IMR-90 (cell line): ENCODE measurements around the gene IL21R. TPM values are rescaled to one million over a fixed set of nuclear protein-coding genes. Genes with fewer than 3 reads are reported as not detected.

ENCODE experiments used
- ATAC-seq: fragments of 200-7000 bp; cut with Tn5 transposase; 2 replicates; pipeline ENCODE4 v1.9.1; 2020; ENCODE audit warnings: low read depth, mild to moderate bottlenecking, moderate library complexity
- BruUV-seq: library from RNA; stranded (reverse); fragments of 400-500 nt; replicated peaks from 2 replicates; lab custom pipeline; 2021; lab: Mats Ljungman, UMichigan
- CTCF ChIA-PET: fragments of 300-600 bp; formaldehyde crosslinking; extraction: SDS; loops from one replicate; lab custom pipeline; 2021; ENCODE audit warnings: antibody characterized with exemption; lab: Yijun Ruan, JAX
- POLR2A ChIA-PET: fragments of 300-600 bp; sonication (Branson Sonifier 250); formaldehyde crosslinking; loops from one replicate; lab custom pipeline; 2022; ENCODE audit warnings: antibody characterized with exemption; ENCODE audit not compliant: unreplicated experiment; lab: Charles Lee
- DNase-seq: peaks from one replicate; pipeline ENCODE4 v3.0.0; 2013
- H2AFZ ChIP-seq: replicated peaks from 2 replicates; pipeline ENCODE3; 2013; ENCODE audit warnings: low read length, mild to moderate bottlenecking; ENCODE audit not compliant: poor library complexity
- H2AK5ac ChIP-seq: 2 replicates; pipeline ENCODE4 v1.6.1; 2013; ENCODE audit warnings: low read depth, low read length, inconsistent platforms
- H2AK9ac ChIP-seq: replicated peaks from 2 replicates; pipeline ENCODE3; 2013; ENCODE audit warnings: mild to moderate bottlenecking, low read depth, low read length, moderate library complexity; ENCODE audit not compliant: poor library complexity
- H2BK120ac ChIP-seq: 2 replicates; pipeline ENCODE4 v1.6.1; 2013; ENCODE audit warnings: low read depth, low read length, inconsistent platforms
- H2BK15ac ChIP-seq: 3 replicates; pipeline ENCODE4 v1.6.1; 2013; ENCODE audit warnings: low read depth, low read length, inconsistent platforms
- H2BK20ac ChIP-seq: 2 replicates; pipeline ENCODE4 v1.6.1; 2013; ENCODE audit warnings: low read depth, mild to moderate bottlenecking, inconsistent platforms, low read length, moderate library complexity
- H2BK5ac ChIP-seq: 2 replicates; pipeline ENCODE4 v1.6.1; 2013; ENCODE audit warnings: mild to moderate bottlenecking, low read depth, low read length, inconsistent platforms; ENCODE audit not compliant: poor library complexity, severe bottlenecking
- H3K14ac ChIP-seq: replicated peaks from 2 replicates; pipeline ENCODE4 v1.6.1; 2013; ENCODE audit warnings: low read depth, low read length, inconsistent platforms
- H3K18ac ChIP-seq: 2 replicates; pipeline ENCODE4 v1.6.1; 2013; ENCODE audit warnings: low read depth, low read length, control low read depth
- H3K23ac ChIP-seq: 2 replicates; pipeline ENCODE4 v1.6.1; 2013; ENCODE audit warnings: low read depth, low read length, inconsistent platforms
- H3K27ac ChIP-seq: 2 replicates; pipeline ENCODE4 v1.5.1; 2013; ENCODE audit warnings: mild to moderate bottlenecking, control low read depth, low read length; ENCODE audit not compliant: insufficient read depth
- H3K27me3 ChIP-seq: 2 replicates; pipeline ENCODE4 v1.6.1; 2013; ENCODE audit warnings: low read length; ENCODE audit not compliant: control insufficient read depth, insufficient read depth
- H3K36me3 ChIP-seq: 2 replicates; pipeline ENCODE4 v1.6.1; 2013; ENCODE audit warnings: low read length, mixed read lengths; ENCODE audit not compliant: control insufficient read depth, insufficient read depth
- H3K4ac ChIP-seq: 2 replicates; pipeline ENCODE4 v1.6.1; 2013; ENCODE audit warnings: low read depth, low read length, inconsistent platforms
- H3K4me1 ChIP-seq: 2 replicates; pipeline ENCODE4 v1.6.1; 2013; ENCODE audit warnings: low read length, mixed read lengths; ENCODE audit not compliant: control insufficient read depth, insufficient read depth
- H3K4me2 ChIP-seq: 2 replicates; pipeline ENCODE4 v1.6.1; 2013; ENCODE audit warnings: low read depth, mild to moderate bottlenecking, control low read depth, low read length, moderate library complexity
- H3K4me3 ChIP-seq: 2 replicates; pipeline ENCODE4 v1.5.1; 2013; ENCODE audit warnings: low read depth, mild to moderate bottlenecking, control low read depth, low read length, moderate library complexity; ENCODE audit not compliant: insufficient read depth
- H3K56ac ChIP-seq: 2 replicates; pipeline ENCODE4 v1.6.1; 2013; ENCODE audit warnings: low read length, inconsistent platforms; ENCODE audit not compliant: insufficient read depth; ENCODE audit errors: extremely low read depth
- H3K79me1 ChIP-seq, 2 experiments: 2 replicates each; pipeline ENCODE4 v1.6.1; 2013; ENCODE audit warnings: low read length in 2 of 2, inconsistent platforms in 1 of 2, low read depth in 1 of 2
- H3K9ac ChIP-seq: 2 replicates; pipeline ENCODE4 v1.6.1; 2013; ENCODE audit warnings: low read depth, low read length, control low read depth
- H3K9me1 ChIP-seq: 2 replicates; pipeline ENCODE4 v1.6.1; 2013; ENCODE audit warnings: low read length, inconsistent platforms; ENCODE audit not compliant: insufficient read depth
- H3K9me3 ChIP-seq: 2 replicates; pipeline ENCODE4 v1.6.1; 2013; ENCODE audit warnings: low read length; ENCODE audit not compliant: control insufficient read depth, insufficient read depth
- H4K20me1 ChIP-seq: 2 replicates; pipeline ENCODE4 v1.6.1; 2013; ENCODE audit warnings: low read length, inconsistent platforms; ENCODE audit not compliant: insufficient read depth
- H4K5ac ChIP-seq: 2 replicates; pipeline ENCODE4 v1.6.1; 2013; ENCODE audit warnings: mild to moderate bottlenecking, low read depth, low read length, control low read depth
- H4K8ac ChIP-seq, 2 experiments: 2 replicates each; pipeline ENCODE4 v1.6.1; 2013; ENCODE audit warnings: low read depth in 2 of 2, low read length in 2 of 2, control low read depth in 1 of 2, inconsistent platforms in 1 of 2
- H4K91ac ChIP-seq: 2 replicates; pipeline ENCODE4 v1.6.1; 2013; ENCODE audit warnings: low read depth, low read length, inconsistent platforms; ENCODE audit not compliant: insufficient read depth
- BHLHE40 ChIP-seq: fragments of 150-350 bp; IDR thresholded peaks from 2 replicates; pipeline ENCODE4 v1.6.1; 2016; ENCODE audit warnings: mild to moderate bottlenecking, low read depth, low read length
- CHD1 ChIP-seq: IDR thresholded peaks from 2 replicates; pipeline ENCODE4 v1.6.1; 2012; ENCODE audit warnings: low read depth, low read length, improper control_type of control experiment
- CTCF ChIP-seq: conservative IDR thresholded peaks from 2 replicates; pipeline ENCODE4 v1.5.1; 2012; ENCODE audit warnings: mild to moderate bottlenecking, low read depth, low read length, improper control_type of control experiment
- ELK1 ChIP-seq: fragments of 150-350 bp; IDR thresholded peaks from 2 replicates; pipeline ENCODE4 v1.6.1; 2016; ENCODE audit warnings: low read depth, mild to moderate bottlenecking, low read length, moderate library complexity, borderline replicate concordance
- FOS ChIP-seq: fragments of 150-350 bp; IDR thresholded peaks from 2 replicates; pipeline ENCODE4 v1.6.1; 2016; ENCODE audit warnings: low read depth, low read length
- MAFK ChIP-seq: IDR thresholded peaks from 2 replicates; pipeline ENCODE4 v1.6.1; 2012; ENCODE audit warnings: low read depth, low read length, improper control_type of control experiment
- MAZ ChIP-seq: IDR thresholded peaks from 2 replicates; pipeline ENCODE4 v1.6.1; 2012; ENCODE audit warnings: low read depth, mild to moderate bottlenecking, low read length, improper control_type of control experiment, moderate library complexity, borderline replicate concordance
- MXI1 ChIP-seq: IDR thresholded peaks from 2 replicates; pipeline ENCODE4 v1.6.1; 2012; ENCODE audit warnings: low read depth, mild to moderate bottlenecking, low read length, moderate library complexity, borderline replicate concordance
- NFE2L2 ChIP-seq: fragments of 150-350 bp; IDR thresholded peaks from 2 replicates; pipeline ENCODE4 v1.6.1; 2016; ENCODE audit warnings: low read depth, mild to moderate bottlenecking, low read length
- RAD21 ChIP-seq: IDR thresholded peaks from 2 replicates; pipeline ENCODE4 v1.6.1; 2012; ENCODE audit warnings: low read length, improper control_type of control experiment
- RCOR1 ChIP-seq: IDR thresholded peaks from 2 replicates; pipeline ENCODE4 v1.6.1; 2012; ENCODE audit warnings: mild to moderate bottlenecking, low read length, improper control_type of control experiment; ENCODE audit not compliant: insufficient replicate concordance
- RFX5 ChIP-seq: IDR thresholded peaks from 2 replicates; pipeline ENCODE4 v1.8.0; 2012; ENCODE audit warnings: low read depth, mild to moderate bottlenecking, low read length, moderate library complexity
- SMC3 ChIP-seq: fragments of 150-350 bp; IDR thresholded peaks from 2 replicates; pipeline ENCODE4 v1.6.1; 2016; ENCODE audit warnings: low read depth, mild to moderate bottlenecking, antibody characterized with exemption, low read length, moderate library complexity
- USF2 ChIP-seq: fragments of 150-350 bp; IDR thresholded peaks from 2 replicates; pipeline ENCODE4 v1.6.1; 2017; ENCODE audit warnings: mild to moderate bottlenecking, antibody characterized with exemption, low read length, low read depth
- dilution Hi-C: fragments of 300-500 bp; cut with HindIII; formaldehyde crosslinking; loops from one replicate; pipeline ENCODE4 v1.14.3; 2018; ENCODE audit warnings: low sequenced_read_pairs; ENCODE audit not compliant: unreplicated experiment
- in situ Hi-C: fragments of 300-500 bp; cut with MboI; formaldehyde crosslinking; loops from 3 replicates; pipeline ENCODE4 v1.14.3; 2019; ENCODE audit warnings: low sequenced_read_pairs, inconsistent platforms, mixed read lengths
- intact Hi-C: fragments of 100-400 bp; cut with micrococcal nuclease; formaldehyde crosslinking; loops from 2 replicates; pipeline ENCODE4 v1.10.0; 2022
- polyA plus RNA-seq, 3 experiments: library from polyadenylated mRNA; depleted of rRNA; stranded (reverse); fragments of >200 nt; gene quantifications; 2 replicates each; pipeline ENCODE4 v1.2.3, GENCODE V29; 2012; ENCODE audit warnings: low replicate concordance in 1 of 3
- total RNA-seq: library from RNA; depleted of rRNA; stranded (reverse); fragments of >200 nt; gene quantifications from 2 replicates; pipeline ENCODE4 v1.2.3, GENCODE V29; 2012

Gene IL21R
- total and polyA plus RNA-seq, 2 of the 4 experiments (the other 2 are of a cell fraction): 0.72 to 0.97 TPM

- intact Hi-C loops (no loop called here), dilution Hi-C loops (no loop called here), in situ Hi-C loops (loop anchor here (25.0 kb wide), 1 partner anchor 1553 kb away; no protein-coding TSS in a partner anchor)
- no peak overlapping the region for H3K4ac ChIP-seq
- H2BK15ac ChIP-seq: no peak overlapping the region
- no peaks in the 10 kb centered on the region for H3K4me1 ChIP-seq
- H3K79me1 ChIP-seq: no peaks in the 10 kb centered on the region
- H2BK120ac ChIP-seq: no peak overlapping the region
- H3K4me2 ChIP-seq: no peak overlapping the region
- no peak overlapping the region for H2AFZ ChIP-seq
- H2BK20ac ChIP-seq: no peak overlapping the region
- no peak overlapping the region for H2BK5ac ChIP-seq
- CTCF ChIA-PET: no interaction called here
- no peak overlapping the region for H3K14ac ChIP-seq
- POLR2A ChIA-PET: no interaction called here
- no peaks in the 10 kb centered on the region for H3K9me1 ChIP-seq
- no peaks in the 10 kb centered on the region for H3K27me3 ChIP-seq
- H4K5ac ChIP-seq: no peak overlapping the region
- no peaks in the 10 kb centered on the region for H3K36me3 ChIP-seq
- H4K8ac ChIP-seq: no peak overlapping the region
- peaks cover 7% of the 10 kb centered on the region for H3K9me3 ChIP-seq
- DNase-seq: no peak
- BruUV-seq: no TSS peak
- H3K18ac ChIP-seq: no peak overlapping the region
- no peak overlapping the region for H3K56ac ChIP-seq
- H2AK9ac ChIP-seq: no peak overlapping the region
- H3K23ac ChIP-seq: no peak overlapping the region
- no peak overlapping the region for H3K9ac ChIP-seq
- H2AK5ac ChIP-seq: no peak overlapping the region
- no peak overlapping the region for H4K91ac ChIP-seq
- no peak for ATAC-seq
- no peak overlapping the region for H3K27ac ChIP-seq
- H3K4me3 ChIP-seq: no peak overlapping the region
- TF ChIP-seq CHD1 (no peak), MAZ (no peak), MXI1 (no peak), RFX5 (no peak), CTCF (no peak), ELK1 (no peak), MAFK (no peak), SMC3 (no peak), NFE2L2 (no peak), RCOR1 (no peak), BHLHE40 (no peak), FOS (no peak), USF2 (no peak), RAD21 (no peak)
- no peaks in the 10 kb centered on the region for H4K20me1 ChIP-seq
Measured at GRCh38 chr16:27390151-27390550, 11.8 kb upstream of the IL21R start.
